SK-N-SH (cell line): ENCODE measurements around the gene LPP. TPM values are rescaled to one million over a fixed set of nuclear protein-coding genes. Genes with fewer than 3 reads are reported as not detected.

Experiments used
- CTCF ChIA-PET: fragments of 300-600, 350-600 bp; formaldehyde crosslinking; extraction: SDS; loops from one replicate; lab custom pipeline; 2021; lab: Yijun Ruan, JAX
- POLR2A ChIA-PET: fragments of 350-600 bp; sonication (Branson Sonifier 250); formaldehyde crosslinking; extraction: SDS; loops from one replicate; lab custom pipeline; 2020; ENCODE audit warnings: antibody characterized with exemption, inconsistent platforms; lab: Yijun Ruan, JAX
- DNase-seq: peaks from one replicate; pipeline ENCODE4 v3.0.0; 2012
- H2AFZ ChIP-seq: fragments of 200-600 bp; sonication (generic); 2 replicates; pipeline ENCODE4 v1.8.1; 2016; ENCODE audit warnings: antibody characterized with exemption, mild to moderate bottlenecking, low read depth
- H3F3A ChIP-seq: fragments of 200-600 bp; sonication (generic); replicated peaks from 2 replicates; pipeline ENCODE3; 2016; ENCODE audit warnings: antibody characterized with exemption, mild to moderate bottlenecking; ENCODE audit not compliant: insufficient read depth
- H3K27ac ChIP-seq, 2 experiments: fragments of 200-500 bp in 1 of 2; fragments of 200-600 bp in 1 of 2; sonication (Bioruptor generic) in 1 of 2; sonication (generic), shearing (Covaris generic) in 1 of 2; 2 replicates each; pipeline versions ENCODE4 v1.5.1 to v1.6.1; 2014 to 2016; ENCODE audit warnings: low read depth in 2 of 2, inconsistent platforms in 1 of 2, low read length in 1 of 2, mild to moderate bottlenecking in 1 of 2, mixed read lengths in 1 of 2
- H3K27me3 ChIP-seq: fragments of 200-600 bp; sonication (generic), shearing (Covaris generic); 2 replicates; pipeline ENCODE4 v1.6.1; 2016; ENCODE audit warnings: mixed run types; ENCODE audit not compliant: insufficient read depth
- H3K36me3 ChIP-seq, 2 experiments: fragments of 200-500 bp in 1 of 2; fragments of 200-600 bp in 1 of 2; sonication (Bioruptor generic) in 1 of 2; sonication (generic) in 1 of 2; replicated peaks in 1 of 2; 2 replicates each; pipeline versions ENCODE3 to v1.5.1; 2014 to 2016; ENCODE audit warnings: low read length in 1 of 2, mild to moderate bottlenecking in 1 of 2; ENCODE audit not compliant: insufficient read depth in 2 of 2, control insufficient read depth in 1 of 2
- H3K4me1 ChIP-seq, 2 experiments: fragments of 200-500 bp in 1 of 2; fragments of 200-600 bp in 1 of 2; sonication (Bioruptor generic) in 1 of 2; sonication (generic), shearing (Covaris generic) in 1 of 2; 2 replicates each; pipeline versions ENCODE4 v1.5.1 to v1.6.1; 2014 to 2016; ENCODE audit warnings: low read depth in 1 of 2, low read length in 1 of 2, mixed run types in 1 of 2; ENCODE audit not compliant: insufficient read depth in 2 of 2, control insufficient read depth in 1 of 2
- H3K4me2 ChIP-seq: fragments of 200-600 bp; sonication (generic), shearing (Covaris generic); 2 replicates; pipeline ENCODE4 v1.6.1; 2017; ENCODE audit warnings: mixed run types
- H3K4me3 ChIP-seq, 2 experiments: fragments of 200-500 bp in 1 of 2; fragments of 200-600 bp in 1 of 2; sonication (Bioruptor generic) in 1 of 2; sonication (generic), shearing (Covaris generic) in 1 of 2; 2 replicates each; pipeline versions ENCODE4 v1.5.1 to v1.8.1; 2014 to 2016; ENCODE audit warnings: low read depth in 2 of 2, inconsistent platforms in 1 of 2, low read length in 1 of 2, mild to moderate bottlenecking in 1 of 2, mixed read lengths in 1 of 2, moderate library complexity in 1 of 2
- H3K79me2 ChIP-seq: fragments of 200-600 bp; sonication (generic); 2 replicates; pipeline ENCODE4 v1.8.1; 2017; ENCODE audit warnings: mild to moderate bottlenecking; ENCODE audit not compliant: insufficient read depth
- H3K9ac ChIP-seq: fragments of 200-600 bp; sonication (generic); 2 replicates; pipeline ENCODE4 v1.6.1; 2017; ENCODE audit warnings: mixed run types
- H3K9me2 ChIP-seq: fragments of 200-600 bp; sonication (generic); 2 replicates; pipeline ENCODE4 v1.6.1; 2017; ENCODE audit warnings: mixed run types
- H3K9me3 ChIP-seq: fragments of 200-600 bp; sonication (generic); 2 replicates; pipeline ENCODE4 v1.6.1; 2017; ENCODE audit warnings: mixed run types, mild to moderate bottlenecking, moderate library complexity
- H4K20me1 ChIP-seq: fragments of 200-600 bp; sonication (generic); 2 replicates; pipeline ENCODE4 v1.6.1; 2017; ENCODE audit warnings: mild to moderate bottlenecking, mixed run types; ENCODE audit not compliant: insufficient read depth
- FOSL2 ChIP-seq: IDR thresholded peaks from 2 replicates; pipeline ENCODE4 v1.4.0; 2012; ENCODE audit warnings: low read depth, mild to moderate bottlenecking, moderate library complexity, borderline replicate concordance
- RAD21 ChIP-seq: IDR thresholded peaks from 2 replicates; pipeline ENCODE4 v1.6.1; 2012; ENCODE audit warnings: mild to moderate bottlenecking, low read length
- RXRA ChIP-seq: IDR thresholded peaks from 2 replicates; pipeline ENCODE4 v1.4.0; 2012; ENCODE audit warnings: low read depth, mild to moderate bottlenecking, borderline replicate concordance
- SIN3A ChIP-seq: IDR thresholded peaks from 2 replicates; pipeline ENCODE4 v1.6.1; 2012; ENCODE audit warnings: low read depth, mild to moderate bottlenecking, low read length, moderate library complexity, borderline replicate concordance
- SMC3 ChIP-seq: IDR thresholded peaks from 2 replicates; pipeline ENCODE4 v1.6.1; 2012; ENCODE audit warnings: low read depth, low read length, improper control_type of control experiment
- TCF12 ChIP-seq: IDR thresholded peaks from 2 replicates; pipeline ENCODE4 v1.4.0; 2012
- WGBS: methylation state at CpG from one replicate; pipeline ENCODE4 v1.1.6; 2017; ENCODE audit warnings: low lambda C conversion rate; 5-methylcytosine and 5-hydroxymethylcytosine counted together
- polyA plus RNA-seq, 3 experiments: library from polyadenylated mRNA; depleted of rRNA; stranded (reverse); fragments of >200 nt; gene quantifications; 2 replicates each; pipeline ENCODE4 v1.2.3, GENCODE V29; 2012
- TF ChIP-seq, protein P1 (sequence below): IDR thresholded peaks from 2 replicates; pipeline ENCODE4 v1.4.0; 2012; ENCODE audit warnings: low read depth
- TF ChIP-seq, protein P2 (sequence below): IDR thresholded peaks from 2 replicates; pipeline ENCODE4 v1.4.0; 2012; ENCODE audit warnings: low read depth, borderline replicate concordance

LPP gene
- polyA plus RNA-seq, 1 of the 3 experiments (the other 2 are of a cell fraction): 6.6 TPM

DNA sequence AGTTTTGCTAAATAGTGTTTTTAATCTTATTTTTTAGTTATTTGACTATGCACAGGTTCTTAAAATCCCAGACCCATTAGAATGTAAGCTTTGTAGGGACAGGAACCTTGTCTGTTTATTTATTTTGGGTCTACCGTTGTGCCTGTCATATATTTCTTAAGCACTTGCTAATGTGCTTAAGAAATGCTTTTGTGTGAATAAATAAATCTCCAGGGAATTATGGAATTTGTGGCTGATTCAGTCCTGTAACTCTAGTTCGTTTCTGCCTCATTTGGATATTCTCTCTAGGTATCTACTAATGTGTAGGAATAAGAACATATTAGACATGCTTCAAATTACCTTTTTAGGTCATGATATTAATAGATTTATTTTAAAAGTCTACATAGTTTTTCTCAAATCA lies 161.6 kb downstream of the LPP start (continued):
- TF ChIP-seq RXRA (no peak), TCF12 (no peak), RAD21 (no peak), SMC3 (no peak), SIN3A (no peak)

DNA sequence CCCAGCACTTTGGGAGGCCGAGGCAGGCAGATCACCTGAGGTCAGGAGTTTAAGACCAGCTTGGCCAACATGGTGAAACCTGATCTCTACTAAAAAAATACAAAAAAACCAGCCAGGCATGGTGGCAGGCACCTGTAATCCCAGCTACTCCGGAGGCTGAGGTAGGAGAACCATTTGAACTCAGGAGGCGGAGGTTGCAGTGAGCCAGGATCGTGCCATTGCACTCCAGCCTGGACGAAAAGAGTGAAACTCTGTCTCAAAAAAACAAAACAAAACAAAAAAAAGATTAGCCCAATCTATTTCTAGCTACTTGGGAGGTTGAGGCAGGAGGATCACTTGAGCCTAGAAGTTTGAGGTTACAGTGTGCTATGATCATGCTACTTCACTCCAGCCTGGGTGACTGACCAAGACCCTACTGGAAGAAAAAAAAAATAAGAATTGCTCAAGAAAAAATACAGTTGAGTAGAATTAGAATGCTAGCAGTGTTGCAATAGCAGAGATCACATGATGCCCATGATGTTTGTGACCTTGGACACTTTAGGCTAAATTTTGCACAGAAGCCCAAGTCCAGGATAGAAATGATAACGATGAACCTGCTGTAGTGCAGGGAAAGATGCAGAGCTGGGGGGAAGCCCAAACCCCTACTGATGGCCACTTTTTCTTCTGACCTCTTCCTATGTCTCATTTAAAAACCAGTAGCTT lies 162.2 kb downstream of the LPP start:
- peak overlapping the region; percentile 22 for H3K4me2 ChIP-seq
- H3K36me3 ChIP-seq: peaks cover 0 to 9% of the 10 kb centered on the region in 2 experiments
- TF ChIP-seq, protein P1, sequence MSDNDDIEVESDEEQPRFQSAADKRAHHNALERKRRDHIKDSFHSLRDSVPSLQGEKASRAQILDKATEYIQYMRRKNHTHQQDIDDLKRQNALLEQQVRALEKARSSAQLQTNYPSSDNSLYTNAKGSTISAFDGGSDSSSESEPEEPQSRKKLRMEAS: no peak
- TF ChIP-seq, protein P2, sequence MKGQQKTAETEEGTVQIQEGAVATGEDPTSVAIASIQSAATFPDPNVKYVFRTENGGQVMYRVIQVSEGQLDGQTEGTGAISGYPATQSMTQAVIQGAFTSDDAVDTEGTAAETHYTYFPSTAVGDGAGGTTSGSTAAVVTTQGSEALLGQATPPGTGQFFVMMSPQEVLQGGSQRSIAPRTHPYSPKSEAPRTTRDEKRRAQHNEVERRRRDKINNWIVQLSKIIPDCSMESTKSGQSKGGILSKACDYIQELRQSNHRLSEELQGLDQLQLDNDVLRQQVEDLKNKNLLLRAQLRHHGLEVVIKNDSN: peak; percentile 41; the same call in 1 of the 2 replicates
- WGBS: 52% methylated on average over 6 of the region's 6 CpGs
- H3K9me3 ChIP-seq: no peaks in the 10 kb centered on the region
- no peak overlapping the region for H2AFZ ChIP-seq
- H3K9ac ChIP-seq: no peak overlapping the region
- peak overlapping the region in 1 of 2 experiments; percentile 65; a peak in 2 of 4 replicates for H3K27ac ChIP-seq
- H3K9me2 ChIP-seq: no peaks in the 10 kb centered on the region
- H3K4me3 ChIP-seq: no peak overlapping the region
- no peak for DNase-seq
- no peaks in the 10 kb centered on the region for H3K27me3 ChIP-seq
- no peaks in the 10 kb centered on the region for H4K20me1 ChIP-seq
- H3K4me1 ChIP-seq: peaks cover 0 to 22% of the 10 kb centered on the region in 2 experiments; a peak in 1 of 4 replicates
- ChIA-PET CTCF (interaction anchor here (0.5 kb wide), 1 partner anchor 11 kb away, joined by 3 read pairs; no protein-coding TSS in a partner anchor), POLR2A (no interaction called here)
- peaks cover 85% of the 10 kb centered on the region for H3K79me2 ChIP-seq
- H3F3A ChIP-seq: peaks cover 38% of the 10 kb centered on the region

DNA sequence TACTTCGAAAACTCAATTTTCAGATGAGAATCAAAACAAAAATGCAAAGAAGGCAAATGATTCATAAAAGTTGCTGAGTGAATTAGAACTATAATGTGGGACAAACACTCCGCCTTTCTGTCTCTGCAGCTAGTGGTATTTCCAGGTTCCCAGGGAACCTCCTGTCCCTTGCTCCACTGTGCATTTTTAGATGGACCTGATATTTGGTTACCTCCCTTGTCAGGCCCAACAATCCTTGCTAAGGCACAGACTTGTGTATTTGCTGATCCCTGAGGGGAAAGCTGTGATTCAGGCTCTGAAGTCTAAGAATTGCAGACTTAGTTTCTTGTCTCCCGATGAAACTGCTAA lies 162.7 kb downstream of the LPP start:
- Histone ChIP-seq H3K9ac (no peak overlapping the region; the same call in 1 of the 2 replicates), H3K27me3 (no peaks in the 10 kb centered on the region), H3F3A (peaks cover 38% of the 10 kb centered on the region), H3K79me2 (peaks cover 85% of the 10 kb centered on the region), H3K9me2 (no peaks in the 10 kb centered on the region), H2AFZ (no peak overlapping the region; the same call in 1 of the 2 replicates), H4K20me1 (no peaks in the 10 kb centered on the region), H3K4me2 (peak overlapping the region; percentile 22; the same call in 1 of the 2 replicates), H3K4me3 (no peak overlapping the region), H3K36me3 (peaks cover 0 to 9% of the 10 kb centered on the region in 2 experiments), H3K27ac (peak overlapping the region in 1 of 2 experiments; percentile 65; a peak in 2 of 4 replicates), H3K4me1 (peaks cover 0 to 22% of the 10 kb centered on the region in 2 experiments; a peak in 1 of 4 replicates), H3K9me3 (no peaks in the 10 kb centered on the region)
- DNase-seq: no peak
- ChIA-PET CTCF (no interaction called here), POLR2A (no interaction called here)
- TF ChIP-seq FOSL2 (peak; percentile 37; the same call in 1 of the 2 replicates), RAD21 (no peak)
- WGBS: 37% methylated on average over 3 of the region's 3 CpGs
